Naive thymus-derived CD4-positive, alpha-beta T cell (primary cell): ENCODE results near the gene SYNE2. TPM values are rescaled to one million over a fixed set of nuclear protein-coding genes. Genes with fewer than 3 reads are reported as not detected.

Experiments used
- ATAC-seq: fragments of 150-1000 bp; cut with Tn5 transposase; 2 replicates; pipeline ENCODE4 v1.10.0; 2021; ENCODE audit warnings: mild to moderate bottlenecking, moderate library complexity
- CTCF ChIA-PET: fragments of 350-600 bp; sonication (Branson Sonifier 250); formaldehyde crosslinking; loops from one replicate; lab custom pipeline; 2021; ENCODE audit warnings: antibody characterized with exemption; lab: Charles Lee
- POLR2A ChIA-PET: fragments of 350-600 bp; sonication (Branson Sonifier 250); formaldehyde crosslinking; loops from one replicate; lab custom pipeline; 2021; ENCODE audit warnings: antibody characterized with exemption, inconsistent platforms; lab: Charles Lee
- DNase-seq, 9 donors: peaks; one replicate each; pipeline versions ENCODE4 v3.0.0 to v3.0.0-alpha.2; 2020 to 2022; ENCODE audit warnings: mixed read lengths in 1 of 9
- H3K27ac ChIP-seq: one replicate; pipeline ENCODE4 v1.7.0; 2013; ENCODE audit warnings: mild to moderate bottlenecking, low read depth, low read length, moderate library complexity
- H3K27me3 ChIP-seq, 2 donors: one replicate each; pipeline ENCODE4 v1.7.0; 2013; ENCODE audit warnings: low read length in 2 of 2, mild to moderate bottlenecking in 2 of 2, moderate library complexity in 2 of 2; ENCODE audit not compliant: control insufficient read depth in 2 of 2, insufficient read depth in 2 of 2
- H3K36me3 ChIP-seq, 3 experiments: 1 replicate in 2 of 3; 2 replicates in 1 of 3; pipeline ENCODE4 v1.7.0; 2013; ENCODE audit warnings: low read length in 3 of 3, mild to moderate bottlenecking in 3 of 3, moderate library complexity in 1 of 3; ENCODE audit not compliant: insufficient read depth in 3 of 3, control insufficient read depth in 2 of 3
- H3K4me1 ChIP-seq, 2 donors: one replicate each; pipeline ENCODE4 v1.7.0; 2013; ENCODE audit warnings: low read length in 2 of 2, mild to moderate bottlenecking in 2 of 2, moderate library complexity in 1 of 2; ENCODE audit not compliant: control insufficient read depth in 2 of 2, insufficient read depth in 2 of 2
- H3K4me3 ChIP-seq: 2 replicates; pipeline ENCODE4 v1.7.0; 2013; ENCODE audit warnings: mild to moderate bottlenecking, low read length
- H3K9me3 ChIP-seq, 3 experiments: 1 replicate in 2 of 3; 2 replicates in 1 of 3; pipeline ENCODE4 v1.7.0; 2013; ENCODE audit warnings: low read length in 3 of 3; ENCODE audit not compliant: control insufficient read depth in 2 of 3
- H3K27ac Mint-ChIP-seq, 9 donors: one replicate each; pipeline ENCODE4 v1.8.0; 2020 to 2022; ENCODE audit warnings: mixed read lengths in 9 of 9, mild to moderate bottlenecking in 8 of 9, moderate library complexity in 5 of 9, inconsistent platforms in 2 of 9
- H3K27me3 Mint-ChIP-seq, 5 donors: one replicate each; pipeline ENCODE4 v1.8.0; 2021 to 2022; ENCODE audit warnings: mixed read lengths in 5 of 5, mild to moderate bottlenecking in 1 of 5
- H3K36me3 Mint-ChIP-seq, 5 donors: one replicate each; pipeline ENCODE4 v1.8.0; 2020 to 2022; ENCODE audit warnings: mixed read lengths in 5 of 5, mild to moderate bottlenecking in 3 of 5, inconsistent platforms in 1 of 5
- H3K4me1 Mint-ChIP-seq, 7 donors: one replicate each; pipeline ENCODE4 v1.8.0; 2020 to 2022; ENCODE audit warnings: mixed read lengths in 7 of 7, mild to moderate bottlenecking in 3 of 7, inconsistent platforms in 1 of 7
- H3K4me3 Mint-ChIP-seq, 10 donors: one replicate each; pipeline ENCODE4 v1.8.0; 2020 to 2022; ENCODE audit warnings: mild to moderate bottlenecking in 10 of 10, mixed read lengths in 10 of 10, moderate library complexity in 6 of 10, inconsistent platforms in 2 of 10
- H3K9me3 Mint-ChIP-seq, 11 donors: one replicate each; pipeline ENCODE4 v1.8.0; 2020 to 2022; ENCODE audit warnings: mixed read lengths in 11 of 11, mild to moderate bottlenecking in 4 of 11, inconsistent platforms in 1 of 11, moderate library complexity in 1 of 11
- intact Hi-C, 2 donors: fragments of 100-400 bp; cut with micrococcal nuclease; formaldehyde crosslinking; loops; one replicate each; pipeline ENCODE4 v1.15.1; 2023
- polyA plus RNA-seq, 2 donors: library from polyadenylated mRNA; unstranded; fragments of 300-500 nt; fragmentation: Illumina TruSeq; gene quantifications; one replicate each; pipeline ENCODE4 v1.2.3, GENCODE V29; 2021
- total RNA-seq, 6 experiments: library from RNA in 5 of 6; stranded (reverse) in 5 of 6; gene quantifications; 1 replicate in 5 of 6; 2 replicates in 1 of 6; pipeline ENCODE4 v1.2.3 and lab custom pipeline; 2021 to 2026

Gene SYNE2
- total and polyA plus RNA-seq, 7 experiments from 2014 or later = 22.4 to 170 (median 139) TPM

DNA sequence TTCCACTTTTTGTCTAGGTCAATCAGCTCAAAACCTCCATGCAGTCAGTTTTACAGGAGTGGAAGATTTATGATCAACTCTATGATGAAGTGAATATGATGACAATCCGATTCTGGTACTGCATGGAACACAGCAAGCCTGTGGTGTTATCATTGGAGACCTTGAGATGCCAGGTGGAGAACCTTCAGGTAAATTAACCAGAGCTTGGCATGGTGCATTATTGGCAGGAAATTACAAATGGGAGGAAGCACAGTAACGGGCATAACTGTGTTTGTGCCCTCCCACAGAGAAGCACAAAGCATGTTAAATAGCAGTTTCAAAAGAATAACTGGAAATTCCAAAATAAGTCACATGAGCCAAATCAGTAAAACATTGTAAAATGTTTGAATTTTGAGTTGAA, 305.8 kb downstream of the SYNE2 start:
- CTCF ChIA-PET = no interaction called here
- no peaks in the 10 kb centered on the region for H3K4me1 ChIP-seq
- H3K9me3 Mint-ChIP-seq = no peaks in the 10 kb centered on the region
- intact Hi-C loops = no loop called here
- peak overlapping the region in 1 of 9 donors; percentile 25 for H3K27ac Mint-ChIP-seq
- no peaks in the 10 kb centered on the region for H3K9me3 ChIP-seq
- DNase-seq (no peak), ATAC-seq (no peak)
- peaks cover 9 to 38% (median 25%) of the 10 kb centered on the region in 3 experiments for H3K36me3 ChIP-seq
- POLR2A ChIA-PET = no interaction called here
- H3K27ac ChIP-seq = no peak overlapping the region
- H3K27me3 Mint-ChIP-seq = no peaks in the 10 kb centered on the region
- H3K27me3 ChIP-seq = no peaks in the 10 kb centered on the region
- H3K4me3 Mint-ChIP-seq = no peak overlapping the region
- peaks cover 4 to 66% (median 45%) of the 10 kb centered on the region in 5 donors for H3K36me3 Mint-ChIP-seq
- H3K4me3 ChIP-seq = no peak overlapping the region
- no peaks in the 10 kb centered on the region for H3K4me1 Mint-ChIP-seq

- ATAC-seq = no peak
- H3K4me3 ChIP-seq = no peak overlapping the region
- H3K27me3 ChIP-seq = no peaks in the 10 kb centered on the region
- CTCF ChIA-PET = no interaction called here
- no peak for DNase-seq
- no peaks in the 10 kb centered on the region for H3K9me3 Mint-ChIP-seq
- H3K9me3 ChIP-seq = no peaks in the 10 kb centered on the region
- H3K4me1 Mint-ChIP-seq = no peaks in the 10 kb centered on the region
- H3K4me1 ChIP-seq = no peaks in the 10 kb centered on the region
- POLR2A ChIA-PET = no interaction called here
- peaks cover 4 to 64% (median 39%) of the 10 kb centered on the region in 5 donors for H3K36me3 Mint-ChIP-seq
- H3K4me3 Mint-ChIP-seq = no peak overlapping the region
- no peak overlapping the region for H3K27ac ChIP-seq
- intact Hi-C loops = no loop called here
- H3K27me3 Mint-ChIP-seq = no peaks in the 10 kb centered on the region
- H3K27ac Mint-ChIP-seq = peak overlapping the region in 1 of 9 donors; percentile 19
- H3K36me3 ChIP-seq = peaks cover 9 to 41% (median 20%) of the 10 kb centered on the region in 3 experiments
Observed at GRCh38 chr14:64159588-64159987, 306.8 kb downstream of the SYNE2 start.

DNA sequence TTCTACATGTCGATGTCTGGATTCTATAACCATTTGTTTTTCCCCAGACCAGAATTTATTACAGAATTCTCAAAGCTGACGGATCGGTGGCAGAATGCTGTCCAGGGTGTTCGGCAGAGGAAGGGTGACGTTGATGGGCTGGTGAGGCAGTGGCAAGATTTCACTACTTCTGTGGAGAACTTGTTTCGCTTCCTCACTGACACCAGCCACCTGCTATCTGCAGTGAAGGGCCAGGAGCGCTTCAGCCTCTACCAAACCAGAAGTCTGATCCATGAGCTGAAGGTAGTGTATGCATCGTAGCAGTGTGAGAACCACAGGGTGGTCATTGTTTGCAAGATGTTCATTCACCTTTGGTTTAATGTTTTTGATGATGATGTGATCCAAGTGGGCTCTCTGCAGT, 317.4 kb downstream of the SYNE2 start:
- ChIA-PET POLR2A (no interaction called here), CTCF (no interaction called here)
- Mint-ChIP-seq H3K27ac (no peak overlapping the region), H3K4me3 (no peak overlapping the region), H3K4me1 (peaks cover 0 to 3% (median 0%) of the 10 kb centered on the region in 7 donors), H3K27me3 (no peaks in the 10 kb centered on the region), H3K36me3 (peaks cover 0 to 55% (median 29%) of the 10 kb centered on the region in 5 donors), H3K9me3 (no peaks in the 10 kb centered on the region)
- Histone ChIP-seq H3K4me1 (no peaks in the 10 kb centered on the region), H3K36me3 (peaks cover 0 to 51% (median 37%) of the 10 kb centered on the region in 3 experiments), H3K4me3 (no peak overlapping the region), H3K27me3 (no peaks in the 10 kb centered on the region), H3K9me3 (no peaks in the 10 kb centered on the region), H3K27ac (no peak overlapping the region)
- DNase-seq (no peak), ATAC-seq (no peak)
- intact Hi-C loops = no loop called here

DNA sequence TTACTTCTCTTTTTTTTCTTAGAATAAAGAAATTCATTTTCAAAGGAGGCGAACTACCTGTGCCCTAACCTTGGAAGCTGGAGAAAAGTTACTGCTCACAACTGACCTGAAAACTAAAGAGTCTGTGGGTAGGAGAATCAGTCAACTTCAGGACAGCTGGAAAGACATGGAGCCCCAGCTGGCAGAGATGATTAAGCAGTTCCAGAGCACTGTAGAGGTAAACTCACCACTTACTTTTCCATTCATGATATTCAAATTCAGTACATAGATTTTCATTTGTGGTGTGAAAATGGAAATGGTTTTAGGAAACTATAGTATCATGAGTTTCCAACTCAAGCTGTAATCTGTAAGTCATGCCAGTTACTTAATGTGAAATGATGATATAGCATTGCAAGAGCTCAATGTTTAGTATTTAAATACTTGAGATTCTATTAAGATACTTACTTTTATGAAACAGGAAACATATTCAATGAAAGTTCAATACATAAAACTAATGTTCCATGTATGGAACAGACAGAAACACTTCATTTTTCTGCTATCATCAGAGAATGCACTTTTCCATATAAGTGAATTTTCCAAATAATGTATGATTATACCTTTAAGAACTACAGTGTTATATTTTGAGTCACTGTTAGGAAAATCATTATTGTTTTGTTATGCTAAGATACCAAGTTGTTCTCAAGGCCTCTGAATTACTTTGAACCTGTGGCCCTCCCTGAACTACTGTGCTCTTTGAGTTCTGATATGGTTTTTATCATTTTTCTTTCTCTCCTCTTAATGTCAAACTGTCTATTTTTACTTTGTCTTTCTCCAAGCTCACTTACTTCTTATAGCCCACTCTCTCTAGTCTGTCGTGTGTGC, 322.3 kb downstream of the SYNE2 start:
- no peaks in the 10 kb centered on the region for H3K4me1 ChIP-seq
- ChIA-PET POLR2A (no interaction called here), CTCF (interaction anchor here (0.7 kb wide), 1 partner anchor 121 kb away, joined by 3 read pairs; no protein-coding TSS in a partner anchor)
- peaks cover 0 to 2% (median 0%) of the 10 kb centered on the region in 11 donors for H3K9me3 Mint-ChIP-seq
- no peak overlapping the region for H3K4me3 ChIP-seq
- ATAC-seq = no peak
- H3K36me3 ChIP-seq = peaks cover 0 to 37% (median 13%) of the 10 kb centered on the region in 3 experiments
- H3K27me3 Mint-ChIP-seq = no peaks in the 10 kb centered on the region
- DNase-seq = no peak
- H3K27me3 ChIP-seq = no peaks in the 10 kb centered on the region
- peaks cover 6 to 56% (median 39%) of the 10 kb centered on the region in 5 donors for H3K36me3 Mint-ChIP-seq
- peak overlapping the region in 1 of 9 donors; percentile 23 for H3K27ac Mint-ChIP-seq
- no peak overlapping the region for H3K4me3 Mint-ChIP-seq
- no peaks in the 10 kb centered on the region for H3K9me3 ChIP-seq
- peaks cover 0 to 6% (median 0%) of the 10 kb centered on the region in 7 donors for H3K4me1 Mint-ChIP-seq
- intact Hi-C loops = no loop called here
- H3K27ac ChIP-seq = no peak overlapping the region

DNA sequence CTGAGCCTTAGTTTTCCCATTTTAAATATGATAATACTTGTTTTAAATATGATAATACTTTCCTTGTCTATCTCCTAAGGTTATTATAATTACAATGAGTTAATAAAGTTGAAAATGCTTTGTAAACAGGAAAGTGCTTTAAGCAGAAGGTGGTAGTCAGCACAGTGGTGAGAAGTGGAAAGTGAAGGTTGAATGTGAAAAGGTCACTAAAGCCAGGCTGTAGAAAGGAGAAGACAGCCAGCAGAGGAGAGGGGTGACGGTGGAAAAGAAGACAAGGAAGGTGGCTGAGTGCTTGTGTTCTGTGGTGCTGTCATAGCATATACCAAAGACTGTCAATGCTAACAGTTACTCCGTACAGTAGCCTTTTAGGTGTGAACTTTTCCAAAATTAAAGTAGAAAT, 323.5 kb downstream of the SYNE2 start:
- Mint-ChIP-seq H3K4me1 (peaks cover 0 to 6% (median 0%) of the 10 kb centered on the region in 7 donors), H3K36me3 (peaks cover 9 to 57% (median 41%) of the 10 kb centered on the region in 5 donors), H3K9me3 (peaks cover 0 to 2% (median 0%) of the 10 kb centered on the region in 11 donors), H3K27me3 (no peaks in the 10 kb centered on the region), H3K27ac (peak overlapping the region in 2 of 9 donors; percentile 46 to 49), H3K4me3 (no peak overlapping the region)
- H3K27me3 ChIP-seq = no peaks in the 10 kb centered on the region
- no peak overlapping the region for H3K27ac ChIP-seq
- no peaks in the 10 kb centered on the region for H3K9me3 ChIP-seq
- ChIA-PET CTCF (no interaction called here), POLR2A (no interaction called here)
- H3K4me1 ChIP-seq = no peaks in the 10 kb centered on the region
- intact Hi-C loops = no loop called here
- DNase-seq (no peak), ATAC-seq (no peak)
- H3K4me3 ChIP-seq = no peak overlapping the region
- H3K36me3 ChIP-seq = peaks cover 0 to 34% (median 16%) of the 10 kb centered on the region in 3 experiments

- no peak overlapping the region for H3K4me3 ChIP-seq
- no peak for ATAC-seq
- ChIA-PET CTCF (no interaction called here), POLR2A (no interaction called here)
- Mint-ChIP-seq H3K4me1 (peaks cover 0 to 6% (median 0%) of the 10 kb centered on the region in 7 donors), H3K4me3 (no peak overlapping the region), H3K9me3 (peaks cover 0 to 2% (median 0%) of the 10 kb centered on the region in 11 donors), H3K27ac (no peak overlapping the region), H3K36me3 (peaks cover 9 to 59% (median 41%) of the 10 kb centered on the region in 5 donors), H3K27me3 (no peaks in the 10 kb centered on the region)
- H3K4me1 ChIP-seq = no peaks in the 10 kb centered on the region
- H3K27ac ChIP-seq = no peak overlapping the region
- H3K36me3 ChIP-seq = peaks cover 4 to 20% (median 17%) of the 10 kb centered on the region in 3 experiments
- intact Hi-C loops = no loop called here
- no peaks in the 10 kb centered on the region for H3K27me3 ChIP-seq
- DNase-seq = no peak
- no peaks in the 10 kb centered on the region for H3K9me3 ChIP-seq
Observed at GRCh38 chr14:64178814-64179213, 326.0 kb downstream of the SYNE2 start.
